Gastrocnemius medialis (tissue), 4 donors: Measurements from ENCODE around the gene SEC24C. TPM values are rescaled to one million over a fixed set of nuclear protein-coding genes. Genes with fewer than 3 reads are reported as not detected.
"Not testable (repeated sequence)": the region's sequence is repeated elsewhere in the genome, so short reads cannot be mapped to it uniquely, and the experiment has no call there.

Experiments
- ATAC-seq, 2 donors: fragments of 150-250 bp; one replicate each; pipeline ENCODE4 v1.9.1; 2016
- DNase-seq, 2 donors: peaks; one replicate each; pipeline ENCODE4 v3.0.0-alpha.2; 2019
- H3K27ac ChIP-seq, 4 donors: fragments of 200-600 bp; sonication (generic); 1 replicate in 1 of 4; 2 replicates in 3 of 4; pipeline ENCODE4 v1.5.1; 2016 to 2018; ENCODE audit warnings: mild to moderate bottlenecking in 2 of 4, moderate library complexity in 1 of 4
- H3K27me3 ChIP-seq, 3 donors: fragments of 200-600 bp; sonication (generic) in 2 of 3; 1 replicate in 1 of 3; 2 replicates in 2 of 3; pipeline versions ENCODE4 v1.5.1 to v1.6.0; 2016 to 2019; ENCODE audit warnings: mild to moderate bottlenecking in 1 of 3, moderate library complexity in 1 of 3
- H3K36me3 ChIP-seq, 2 donors: fragments of 200-600 bp; sonication (generic) in 1 of 2; one replicate each; pipeline ENCODE4 v1.5.1; 2017 to 2018
- H3K4me1 ChIP-seq, 2 donors: fragments of 200-600 bp; sonication (generic) in 1 of 2; one replicate each; pipeline ENCODE4 v1.5.1; 2016 to 2017; ENCODE audit warnings: mild to moderate bottlenecking in 2 of 2
- H3K4me3 ChIP-seq, 4 donors: fragments of 200-600 bp; sonication (generic) in 3 of 4; 1 replicate in 1 of 4; 2 replicates in 3 of 4; pipeline ENCODE4 v1.5.1; 2016 to 2019; ENCODE audit warnings: mild to moderate bottlenecking in 2 of 4
- H3K9me3 ChIP-seq, 3 donors: fragments of 200-600 bp; sonication (generic) in 2 of 3; 1 replicate in 1 of 3; 2 replicates in 2 of 3; pipeline ENCODE4 v1.5.1; 2016 to 2019
- POLR2A ChIP-seq, 2 donors: fragments of 450-650 bp; IDR thresholded peaks; one replicate each; pipeline ENCODE4 v1.6.1; 2017; ENCODE audit warnings: antibody characterized with exemption in 2 of 2, mild to moderate bottlenecking in 2 of 2, moderate library complexity in 2 of 2
- in situ Hi-C, 4 donors: fragments of 200-750 bp; cut with MboI; loops; one replicate each; pipeline versions ENCODE4 v1.15.0 to v1.8.0; 2017; ENCODE audit warnings: low sequenced_read_pairs in 4 of 4
- intact Hi-C: fragments of 100-400 bp; cut with DNase I; formaldehyde crosslinking; loops from one replicate; pipeline ENCODE4 v1.15.1; 2023; ENCODE audit warnings: low total_unique reads
- total RNA-seq, 4 donors: library from RNA; depleted of rRNA; stranded (reverse); fragments of >200 nt; gene quantifications; one replicate each; pipeline versions ENCODE4 v1.1.0 to v1.2.3, GENCODE V29; 2016
- TF ChIP-seq, protein P1 (sequence below), 5 experiments: fragments of 450-650 bp in 3 of 5; fragments of 200-600 bp in 2 of 5; sonication (generic) in 2 of 5; IDR thresholded peaks in 4 of 5; conservative IDR thresholded peaks in 1 of 5; 1 replicate in 4 of 5; 2 replicates in 1 of 5; pipeline ENCODE4 v1.5.1; 2016 to 2019; ENCODE audit warnings: antibody characterized with exemption in 5 of 5, mild to moderate bottlenecking in 3 of 5, moderate library complexity in 3 of 5

Gene SEC24C
- total RNA-seq, 4 donors from 2014 or later: 43.6 to 90.5 (median 69.6) TPM

DNA sequence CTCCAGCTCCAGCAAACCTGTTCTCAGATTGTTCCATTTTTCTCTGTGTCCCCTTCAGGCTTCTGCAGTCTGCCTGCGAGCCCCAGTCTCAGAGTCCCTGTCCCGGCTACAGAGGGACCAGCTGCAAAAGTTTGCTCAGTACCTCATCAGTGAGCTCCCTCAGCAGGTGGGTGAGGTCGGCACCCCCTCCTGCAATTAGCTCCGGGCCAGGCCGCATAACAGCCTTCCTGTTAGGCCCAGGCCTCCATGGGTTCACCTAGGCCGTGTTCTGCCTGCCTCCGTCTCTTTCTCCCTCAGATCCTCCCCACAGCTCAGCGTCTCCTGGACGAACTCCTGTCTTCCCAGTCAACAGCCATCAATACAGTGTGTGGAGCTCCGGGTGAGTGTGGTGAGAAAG lies 45.5 kb downstream of the SEC24C start:
- intact Hi-C loops: loop anchor here (5.0 kb wide), 1 partner anchor 88 kb away; no protein-coding TSS in a partner anchor
- no peak overlapping the region for H3K4me3 ChIP-seq
- TF ChIP-seq POLR2A (IDR thresholded peaks at IDR 0.05): no peak
- TF ChIP-seq, protein P1, sequence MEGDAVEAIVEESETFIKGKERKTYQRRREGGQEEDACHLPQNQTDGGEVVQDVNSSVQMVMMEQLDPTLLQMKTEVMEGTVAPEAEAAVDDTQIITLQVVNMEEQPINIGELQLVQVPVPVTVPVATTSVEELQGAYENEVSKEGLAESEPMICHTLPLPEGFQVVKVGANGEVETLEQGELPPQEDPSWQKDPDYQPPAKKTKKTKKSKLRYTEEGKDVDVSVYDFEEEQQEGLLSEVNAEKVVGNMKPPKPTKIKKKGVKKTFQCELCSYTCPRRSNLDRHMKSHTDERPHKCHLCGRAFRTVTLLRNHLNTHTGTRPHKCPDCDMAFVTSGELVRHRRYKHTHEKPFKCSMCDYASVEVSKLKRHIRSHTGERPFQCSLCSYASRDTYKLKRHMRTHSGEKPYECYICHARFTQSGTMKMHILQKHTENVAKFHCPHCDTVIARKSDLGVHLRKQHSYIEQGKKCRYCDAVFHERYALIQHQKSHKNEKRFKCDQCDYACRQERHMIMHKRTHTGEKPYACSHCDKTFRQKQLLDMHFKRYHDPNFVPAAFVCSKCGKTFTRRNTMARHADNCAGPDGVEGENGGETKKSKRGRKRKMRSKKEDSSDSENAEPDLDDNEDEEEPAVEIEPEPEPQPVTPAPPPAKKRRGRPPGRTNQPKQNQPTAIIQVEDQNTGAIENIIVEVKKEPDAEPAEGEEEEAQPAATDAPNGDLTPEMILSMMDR (IDR thresholded peaks at IDR 0.05 in 4 of 5, conservative IDR thresholded peaks at IDR 0.05 in 1 of 5): no peak
- H3K27ac ChIP-seq: no peak overlapping the region
- no peaks in the 10 kb centered on the region for H3K9me3 ChIP-seq
- ATAC-seq: no peak
- H3K27me3 ChIP-seq: no peaks in the 10 kb centered on the region
- peaks cover 8 to 61% of the 10 kb centered on the region in 2 donors for H3K36me3 ChIP-seq
- DNase-seq: no peak
- in situ Hi-C loops: no loop called here
- peaks cover 26 to 29% of the 10 kb centered on the region in 2 donors for H3K4me1 ChIP-seq

DNA sequence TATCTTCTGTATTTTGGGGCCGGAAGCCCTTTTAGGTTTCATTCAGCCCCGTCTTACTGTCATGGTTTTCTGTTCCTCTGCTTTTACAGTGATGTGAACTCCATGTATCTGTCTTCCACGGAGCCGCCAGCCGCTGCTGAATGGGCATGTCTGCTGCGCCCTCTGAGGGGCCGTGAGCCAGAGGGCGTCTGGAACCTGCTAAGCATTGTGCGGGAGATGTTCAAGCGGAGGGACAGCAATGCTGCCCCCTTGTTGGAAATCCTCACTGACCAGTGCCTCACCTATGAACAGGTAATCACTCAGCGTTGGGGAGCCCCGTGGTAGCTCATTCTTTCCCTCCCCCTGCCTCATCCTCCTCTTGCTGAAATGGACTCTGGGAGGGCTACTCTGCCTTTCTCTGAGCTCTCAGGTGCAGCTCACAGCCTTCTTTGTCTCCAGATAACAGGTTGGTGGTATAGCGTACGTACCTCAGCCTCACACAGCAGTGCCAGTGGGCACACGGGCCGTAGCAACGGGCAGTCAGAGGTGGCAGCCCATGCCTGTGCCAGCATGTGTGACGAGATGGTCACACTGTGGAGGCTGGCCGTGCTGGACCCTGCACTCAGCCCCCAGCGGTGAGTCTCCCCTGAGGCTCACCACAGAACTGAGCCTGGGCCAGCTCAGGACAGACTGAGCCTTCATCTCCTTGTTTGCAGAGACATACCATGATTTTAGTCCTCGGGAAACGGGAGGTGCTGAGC lies 46.9 kb downstream of the SEC24C start:
- Histone ChIP-seq H3K4me1 (peaks cover 22 to 25% of the 10 kb centered on the region in 2 donors), H3K4me3 (no peak overlapping the region), H3K36me3 (peaks cover 8 to 75% of the 10 kb centered on the region in 2 donors), H3K9me3 (no peaks in the 10 kb centered on the region), H3K27me3 (no peaks in the 10 kb centered on the region), H3K27ac (no peak overlapping the region)
- TF ChIP-seq POLR2A (IDR thresholded peaks at IDR 0.05): no peak
- TF ChIP-seq, protein P1 (IDR thresholded peaks at IDR 0.05 in 4 of 5, conservative IDR thresholded peaks at IDR 0.05 in 1 of 5): no peak
- intact Hi-C loops (no loop called here), in situ Hi-C loops (no loop called here)
- ATAC-seq (no peak), DNase-seq (no peak)

DNA sequence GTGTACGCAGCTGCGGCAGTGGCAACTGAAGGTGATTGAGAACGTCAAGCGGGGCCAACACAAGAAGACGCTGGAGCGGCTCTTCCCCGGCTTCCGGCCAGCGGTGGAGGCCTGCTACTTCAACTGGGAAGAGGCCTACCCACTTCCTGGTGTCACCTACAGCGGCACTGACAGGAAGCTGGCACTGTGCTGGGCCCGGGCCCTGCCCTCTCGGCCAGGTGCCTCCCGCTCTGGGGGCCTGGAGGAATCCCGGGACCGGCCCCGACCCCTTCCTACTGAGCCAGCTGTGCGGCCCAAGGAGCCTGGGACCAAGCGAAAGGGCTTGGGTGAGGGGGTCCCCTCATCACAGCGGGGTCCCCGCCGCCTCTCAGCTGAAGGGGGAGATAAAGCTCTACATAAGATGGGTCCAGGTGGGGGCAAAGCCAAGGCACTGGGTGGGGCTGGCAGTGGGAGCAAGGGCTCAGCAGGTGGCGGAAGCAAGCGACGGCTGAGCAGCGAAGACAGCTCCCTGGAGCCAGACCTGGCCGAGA lies 47.8 kb downstream of the SEC24C start:
- no peak overlapping the region for H3K4me3 ChIP-seq
- TF ChIP-seq, protein P1 (IDR thresholded peaks at IDR 0.05 in 4 of 5, conservative IDR thresholded peaks at IDR 0.05 in 1 of 5): no peak
- TF ChIP-seq POLR2A (IDR thresholded peaks at IDR 0.05): no peak
- H3K36me3 ChIP-seq: peaks cover 8 to 84% of the 10 kb centered on the region in 2 donors
- intact Hi-C loops: no loop called here
- peaks cover 16 to 18% of the 10 kb centered on the region in 2 donors for H3K4me1 ChIP-seq
- H3K27ac ChIP-seq: no peak overlapping the region
- ATAC-seq: no peak
- DNase-seq: no peak
- in situ Hi-C loops: no loop called here
- no peaks in the 10 kb centered on the region for H3K27me3 ChIP-seq
- no peaks in the 10 kb centered on the region for H3K9me3 ChIP-seq

DNA sequence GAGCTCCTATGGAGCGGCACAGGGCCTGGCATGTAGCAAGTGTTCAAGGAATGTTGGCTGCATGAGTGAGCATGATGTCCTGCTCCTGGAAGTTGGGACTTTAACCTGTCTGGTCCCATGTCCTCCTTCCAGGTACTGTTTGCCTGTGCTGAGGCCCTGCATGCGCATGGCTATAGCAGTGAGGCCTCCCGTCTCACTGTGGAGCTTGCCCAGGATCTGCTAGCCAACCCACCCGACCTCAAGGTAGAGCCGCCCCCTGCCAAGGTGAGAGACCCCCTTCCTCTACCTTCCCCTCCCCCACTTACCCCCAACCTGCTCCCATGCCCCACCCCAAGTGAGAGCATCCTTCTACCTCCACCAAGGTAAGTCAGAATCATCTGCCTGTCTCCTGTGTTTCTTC lies 49.3 kb downstream of the SEC24C start:
- ATAC-seq (no peak), DNase-seq (peak in 1 of 2 donors; percentile 9)
- no peaks in the 10 kb centered on the region for H3K27me3 ChIP-seq
- H3K9me3 ChIP-seq: no peaks in the 10 kb centered on the region
- no peak overlapping the region for H3K27ac ChIP-seq
- H3K4me3 ChIP-seq: no peak overlapping the region
- intact Hi-C loops: no loop called here
- TF ChIP-seq, protein P1 (IDR thresholded peaks at IDR 0.05 in 4 of 5, conservative IDR thresholded peaks at IDR 0.05 in 1 of 5): no peak
- no peak for TF ChIP-seq POLR2A (IDR thresholded peaks at IDR 0.05)
- in situ Hi-C loops: no loop called here
- peaks cover under 1 to 2% of the 10 kb centered on the region in 2 donors for H3K4me1 ChIP-seq
- peaks cover 8 to 99% of the 10 kb centered on the region in 2 donors for H3K36me3 ChIP-seq

DNA sequence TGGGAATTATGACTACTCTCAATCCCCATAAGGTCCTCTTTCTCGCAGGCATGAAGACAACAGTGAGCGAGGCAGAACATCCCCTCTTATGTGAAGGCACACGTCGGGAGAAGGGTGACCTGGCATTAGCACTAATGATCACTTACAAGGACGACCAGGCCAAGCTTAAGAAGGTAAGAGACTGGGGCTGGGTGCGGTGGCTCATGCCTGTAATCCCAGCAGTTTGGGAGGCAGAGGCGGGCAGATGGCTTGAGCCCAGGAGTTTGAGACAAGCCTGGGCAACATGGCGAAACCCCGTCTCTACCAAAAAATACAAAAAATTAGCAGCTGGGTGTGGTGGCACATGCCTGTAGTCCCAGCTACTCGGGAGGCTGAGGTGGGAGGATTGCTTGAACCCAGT lies 51.3 kb downstream of the SEC24C start:
- H3K9me3 ChIP-seq, in situ Hi-C loops, intact Hi-C loops, H3K27ac ChIP-seq, DNase-seq, H3K27me3 ChIP-seq, H3K4me3 ChIP-seq, ATAC-seq, H3K4me1 ChIP-seq: not testable (repeated sequence)
- peaks cover 8 to 96% of the 10 kb centered on the region in 2 donors for H3K36me3 ChIP-seq

DNA sequence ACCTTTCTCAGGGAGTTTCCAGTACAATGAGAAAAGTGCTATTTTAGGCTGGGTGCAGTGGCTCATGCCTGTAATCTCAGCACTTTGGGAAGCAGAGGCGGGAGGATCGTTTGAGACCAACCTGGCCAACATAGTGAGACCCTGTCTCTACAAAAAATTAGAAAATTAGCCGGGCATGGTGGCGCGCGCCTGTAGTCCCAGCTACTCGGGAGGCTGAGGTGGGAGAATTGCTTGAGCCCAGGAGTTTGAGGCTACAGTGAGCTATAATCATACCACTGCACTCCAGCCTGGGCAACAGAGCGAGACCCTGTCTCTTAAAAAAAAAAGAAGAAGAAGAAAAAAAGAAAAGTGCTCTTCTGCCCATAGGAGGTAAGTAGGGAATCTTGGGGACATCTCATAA lies 51.9 kb downstream of the SEC24C start:
- peaks cover 5 to 96% of the 10 kb centered on the region in 2 donors for H3K36me3 ChIP-seq
- H3K27ac ChIP-seq, H3K27me3 ChIP-seq, ATAC-seq, H3K9me3 ChIP-seq, H3K4me3 ChIP-seq, intact Hi-C loops, H3K4me1 ChIP-seq, DNase-seq, in situ Hi-C loops: not testable (repeated sequence)
